ENCODE measurements around the gene OR2H1. TPM values are rescaled to one million over a fixed set of nuclear protein-coding genes. Genes with fewer than 3 reads are reported as not detected.

The OR2H1 gene
- total RNA-seq, 1 experiment from 2014 or later = not detected

- DNase-seq = no peak
Observed at GRCh38 chr6:29504961-29505360, 48.0 kb downstream of the OR2H1 start.

DNA sequence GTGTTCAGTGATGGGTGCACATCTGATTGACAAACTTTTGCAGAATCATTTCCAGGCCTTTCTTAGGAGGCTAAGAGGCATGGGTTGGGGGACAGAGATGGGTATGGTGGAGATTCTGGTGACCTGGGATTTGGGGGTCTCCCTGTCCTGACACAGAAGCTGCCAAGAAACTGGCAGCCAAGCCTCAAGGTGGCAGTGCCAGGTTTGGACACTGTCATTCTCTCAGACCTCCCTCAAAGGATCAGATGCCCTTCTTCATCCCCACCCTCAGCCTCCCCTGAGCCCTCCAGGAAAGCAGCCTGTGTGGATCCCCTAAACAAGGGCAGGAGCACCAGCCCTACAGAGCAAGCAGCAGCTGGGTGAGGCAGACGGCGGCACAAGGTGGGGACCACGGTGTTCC is 48.9 kb downstream of the OR2H1 start:
- Mint-ChIP-seq H3K36me3 (ENCODE audit: insufficient read depth, unreplicated experiment) (no peaks in the 10 kb centered on the region), H3K4me1 (ENCODE audit: low read depth, unreplicated experiment) (no peaks in the 10 kb centered on the region), H3K27ac (ENCODE audit: unreplicated experiment) (no peak overlapping the region), H3K9me3 (ENCODE audit: unreplicated experiment) (no peaks in the 10 kb centered on the region), H3K27me3 (ENCODE audit: insufficient read depth, unreplicated experiment) (peaks cover 10% of the 10 kb centered on the region), H3K4me3 (ENCODE audit: unreplicated experiment) (no peak overlapping the region)
- intact Hi-C loops (cut with micrococcal nuclease; ENCODE audit: unreplicated experiment) = no loop called here
- TF ChIP-seq, protein P1, sequence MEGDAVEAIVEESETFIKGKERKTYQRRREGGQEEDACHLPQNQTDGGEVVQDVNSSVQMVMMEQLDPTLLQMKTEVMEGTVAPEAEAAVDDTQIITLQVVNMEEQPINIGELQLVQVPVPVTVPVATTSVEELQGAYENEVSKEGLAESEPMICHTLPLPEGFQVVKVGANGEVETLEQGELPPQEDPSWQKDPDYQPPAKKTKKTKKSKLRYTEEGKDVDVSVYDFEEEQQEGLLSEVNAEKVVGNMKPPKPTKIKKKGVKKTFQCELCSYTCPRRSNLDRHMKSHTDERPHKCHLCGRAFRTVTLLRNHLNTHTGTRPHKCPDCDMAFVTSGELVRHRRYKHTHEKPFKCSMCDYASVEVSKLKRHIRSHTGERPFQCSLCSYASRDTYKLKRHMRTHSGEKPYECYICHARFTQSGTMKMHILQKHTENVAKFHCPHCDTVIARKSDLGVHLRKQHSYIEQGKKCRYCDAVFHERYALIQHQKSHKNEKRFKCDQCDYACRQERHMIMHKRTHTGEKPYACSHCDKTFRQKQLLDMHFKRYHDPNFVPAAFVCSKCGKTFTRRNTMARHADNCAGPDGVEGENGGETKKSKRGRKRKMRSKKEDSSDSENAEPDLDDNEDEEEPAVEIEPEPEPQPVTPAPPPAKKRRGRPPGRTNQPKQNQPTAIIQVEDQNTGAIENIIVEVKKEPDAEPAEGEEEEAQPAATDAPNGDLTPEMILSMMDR (IDR thresholded peaks at IDR 0.05; ENCODE audit: insufficient read depth in 1 of 2, low read depth in 1 of 2, low read length in 1 of 2, severe bottlenecking in 1 of 2, unreplicated experiment in 1 of 2) = no peak
- H3K27me3 ChIP-seq (replicated peaks; ENCODE audit: control insufficient read depth, insufficient read depth, low read length) = no peaks in the 10 kb centered on the region
- no peak overlapping the region for H3K4me3 ChIP-seq (ENCODE audit: low read depth, low read length)
- ChIA-PET CTCF (no interaction called here), POLR2A (no interaction called here)
- no peaks in the 10 kb centered on the region for H3K4me1 ChIP-seq
- no TSS peak for BruUV-seq (replicated peaks)
- H3K9me3 ChIP-seq = no peaks in the 10 kb centered on the region
- no peak for DNase-seq
- H3K36me3 ChIP-seq (ENCODE audit: control insufficient read depth, insufficient read depth, low read length) = no peaks in the 10 kb centered on the region

More at GRCh38 chr6:29504961-29505360, 48.0 kb downstream of the OR2H1 start:
- H3K27ac Mint-ChIP-seq (ENCODE audit: unreplicated experiment) = no peak overlapping the region
- TF ChIP-seq, protein P1 (IDR thresholded peaks at IDR 0.05; ENCODE audit: insufficient read depth in 1 of 2, low read depth in 1 of 2, low read length in 1 of 2, severe bottlenecking in 1 of 2, unreplicated experiment in 1 of 2) = no peak
- Histone ChIP-seq H3K4me1 (no peaks in the 10 kb centered on the region), H3K36me3 (ENCODE audit: control insufficient read depth, insufficient read depth, low read length) (no peaks in the 10 kb centered on the region), H3K9me3 (no peaks in the 10 kb centered on the region), H3K27me3 (replicated peaks; ENCODE audit: control insufficient read depth, insufficient read depth, low read length) (no peaks in the 10 kb centered on the region), H3K4me3 (ENCODE audit: low read depth, low read length) (no peak overlapping the region)
- no TSS peak for BruUV-seq (replicated peaks)
- ChIA-PET POLR2A (no interaction called here), CTCF (no interaction called here)
- no peaks in the 10 kb centered on the region for H3K4me1 Mint-ChIP-seq (ENCODE audit: low read depth, unreplicated experiment)
- intact Hi-C loops (cut with micrococcal nuclease; ENCODE audit: unreplicated experiment) = no loop called here
- no peaks in the 10 kb centered on the region for H3K36me3 Mint-ChIP-seq (ENCODE audit: insufficient read depth, unreplicated experiment)
- no peaks in the 10 kb centered on the region for H3K9me3 Mint-ChIP-seq (ENCODE audit: unreplicated experiment)
- peaks cover 5% of the 10 kb centered on the region for H3K27me3 Mint-ChIP-seq (ENCODE audit: insufficient read depth, unreplicated experiment)
- H3K4me3 Mint-ChIP-seq (ENCODE audit: unreplicated experiment) = no peak overlapping the region

- POLR2A ChIA-PET = no interaction called here
- Mint-ChIP-seq H3K27me3 (ENCODE audit: insufficient read depth, unreplicated experiment) (peaks cover 10% of the 10 kb centered on the region), H3K36me3 (ENCODE audit: insufficient read depth, unreplicated experiment) (no peaks in the 10 kb centered on the region), H3K27ac (ENCODE audit: unreplicated experiment) (no peak overlapping the region), H3K4me3 (ENCODE audit: unreplicated experiment) (no peak overlapping the region), H3K9me3 (ENCODE audit: unreplicated experiment) (no peaks in the 10 kb centered on the region), H3K4me1 (ENCODE audit: low read depth, unreplicated experiment) (no peaks in the 10 kb centered on the region)
- no peaks in the 10 kb centered on the region for H3K4me1 ChIP-seq
- no peaks in the 10 kb centered on the region for H3K27me3 ChIP-seq (replicated peaks; ENCODE audit: control insufficient read depth, insufficient read depth, low read length)
- no peaks in the 10 kb centered on the region for H3K9me3 ChIP-seq
- no peaks in the 10 kb centered on the region for H3K36me3 ChIP-seq (ENCODE audit: control insufficient read depth, insufficient read depth, low read length)
- CTCF ChIA-PET = no interaction called here
- intact Hi-C loops (cut with micrococcal nuclease; ENCODE audit: unreplicated experiment) = no loop called here
- TF ChIP-seq, protein P1 (IDR thresholded peaks at IDR 0.05; ENCODE audit: insufficient read depth in 1 of 2, low read depth in 1 of 2, low read length in 1 of 2, severe bottlenecking in 1 of 2, unreplicated experiment in 1 of 2) = no peak
- no peak overlapping the region for H3K4me3 ChIP-seq (ENCODE audit: low read depth, low read length)
- no peak for DNase-seq
- BruUV-seq (replicated peaks) = no TSS peak
Observed at GRCh38 chr6:29506446-29507067, 49.6 kb downstream of the OR2H1 start.

Measured in Caco-2 (cell line).